CD14-positive monocyte (primary cell): ENCODE measurements around the gene PLOD1. TPM values are rescaled to one million over a fixed set of nuclear protein-coding genes. Genes with fewer than 3 reads are reported as not detected.

Source experiments
- DNase-seq, 3 donors: peaks; one replicate each; pipeline ENCODE4 v3.0.0-alpha.2; 2011 to 2022
- H2AFZ ChIP-seq: 2 replicates; pipeline ENCODE4 v1.6.0; 2012; ENCODE audit warnings: mild to moderate bottlenecking, low read depth, low read length, inconsistent platforms; ENCODE audit not compliant: insufficient read depth, poor library complexity, severe bottlenecking
- H3K27ac ChIP-seq, 2 donors: 1 replicate in 1 of 2; 2 replicates in 1 of 2; pipeline ENCODE4 v1.5.1; 2012 to 2013; ENCODE audit warnings: low read length in 2 of 2, control low read depth in 1 of 2, inconsistent platforms in 1 of 2, low read depth in 1 of 2, mild to moderate bottlenecking in 1 of 2
- H3K27me3 ChIP-seq, 2 donors: one replicate each; pipeline versions ENCODE4 v1.6.0 to v1.6.1; 2011 to 2013; ENCODE audit warnings: low read length in 2 of 2; ENCODE audit not compliant: control insufficient read depth in 2 of 2, insufficient read depth in 2 of 2
- H3K36me3 ChIP-seq, 2 donors: replicated peaks in 1 of 2; 1 replicate in 1 of 2; 2 replicates in 1 of 2; pipeline versions ENCODE4 v1.5.1 to v1.6.1; 2012 to 2013; ENCODE audit warnings: low read length in 2 of 2, control low read depth in 1 of 2, inconsistent platforms in 1 of 2, mild to moderate bottlenecking in 1 of 2; ENCODE audit not compliant: insufficient read depth in 2 of 2, control insufficient read depth in 1 of 2
- H3K4me1 ChIP-seq, 2 donors: 1 replicate in 1 of 2; 2 replicates in 1 of 2; pipeline versions ENCODE4 v1.5.1 to v1.6.1; 2012 to 2013; ENCODE audit warnings: low read length in 2 of 2, control low read depth in 1 of 2, inconsistent platforms in 1 of 2, mild to moderate bottlenecking in 1 of 2, moderate library complexity in 1 of 2; ENCODE audit not compliant: insufficient read depth in 2 of 2, control insufficient read depth in 1 of 2
- H3K4me2 ChIP-seq: replicated peaks from 2 replicates; pipeline ENCODE3; 2012; ENCODE audit warnings: low read length, moderate library complexity, mild to moderate bottlenecking; ENCODE audit not compliant: poor library complexity, severe bottlenecking; ENCODE audit errors: extremely low read depth
- H3K4me3 ChIP-seq, 3 experiments: fragments of 200-600 bp in 1 of 3; sonication (generic) in 1 of 3; replicated peaks in 1 of 3; 1 replicate in 2 of 3; 2 replicates in 1 of 3; pipeline ENCODE4 v1.5.1; 2011 to 2013; ENCODE audit warnings: low read length in 3 of 3, mild to moderate bottlenecking in 3 of 3, control low read depth in 2 of 3, low read depth in 2 of 3, inconsistent platforms in 1 of 3, moderate library complexity in 1 of 3
- H3K79me2 ChIP-seq: 2 replicates; pipeline ENCODE4 v1.6.0; 2012; ENCODE audit warnings: mild to moderate bottlenecking, control low read depth, inconsistent platforms, low read length, moderate library complexity; ENCODE audit not compliant: insufficient read depth
- H3K9ac ChIP-seq: 2 replicates; pipeline ENCODE4 v1.6.0; 2017; ENCODE audit warnings: low read length, mild to moderate bottlenecking; ENCODE audit not compliant: insufficient read depth, poor library complexity, severe bottlenecking
- H3K9me3 ChIP-seq, 2 donors: replicated peaks in 1 of 2; 1 replicate in 1 of 2; 2 replicates in 1 of 2; pipeline versions ENCODE4 v1.5.1 to v1.6.1; 2012 to 2013; ENCODE audit warnings: low read length in 2 of 2, control low read depth in 1 of 2; ENCODE audit not compliant: control insufficient read depth in 1 of 2, insufficient read depth in 1 of 2
- H4K20me1 ChIP-seq: 2 replicates; pipeline ENCODE4 v1.6.0; 2012; ENCODE audit warnings: mild to moderate bottlenecking, low read length, control low read depth, moderate library complexity; ENCODE audit not compliant: insufficient read depth
- H3K27ac Mint-ChIP-seq, 7 donors: one replicate each; pipeline ENCODE4 v1.8.0; 2020; ENCODE audit warnings: mild to moderate bottlenecking in 7 of 7, mixed read lengths in 7 of 7, moderate library complexity in 6 of 7, inconsistent platforms in 2 of 7
- H3K27me3 Mint-ChIP-seq, 3 donors: one replicate each; pipeline ENCODE4 v1.8.0; 2021 to 2022; ENCODE audit warnings: low read depth in 3 of 3, mild to moderate bottlenecking in 3 of 3, mixed read lengths in 3 of 3, moderate library complexity in 3 of 3, inconsistent platforms in 1 of 3
- H3K36me3 Mint-ChIP-seq, 2 donors: one replicate each; pipeline ENCODE4 v1.8.0; 2020; ENCODE audit warnings: mixed read lengths in 2 of 2, inconsistent platforms in 1 of 2, mild to moderate bottlenecking in 1 of 2
- H3K4me1 Mint-ChIP-seq: one replicate; pipeline ENCODE4 v1.8.0; 2020; ENCODE audit warnings: mild to moderate bottlenecking, mixed read lengths
- H3K4me3 Mint-ChIP-seq, 2 donors: one replicate each; pipeline ENCODE4 v1.8.0; 2020; ENCODE audit warnings: mild to moderate bottlenecking in 2 of 2, mixed read lengths in 2 of 2, moderate library complexity in 1 of 2
- H3K9me3 Mint-ChIP-seq, 7 donors: one replicate each; pipeline ENCODE4 v1.8.0; 2020 to 2022; ENCODE audit warnings: mixed read lengths in 7 of 7, mild to moderate bottlenecking in 6 of 7, moderate library complexity in 6 of 7, inconsistent platforms in 2 of 7
- WGBS: methylation state at CpG from one replicate; pipeline ENCODE4 v1.1.5; 2013; ENCODE audit warnings: missing lambda C conversion rate; ENCODE audit not compliant: insufficient coverage; 5-methylcytosine and 5-hydroxymethylcytosine counted together
- intact Hi-C, 2 donors: fragments of 100-400 bp; cut with micrococcal nuclease; formaldehyde crosslinking; loops; one replicate each; pipeline versions ENCODE4 v1.15.0 to v1.15.1; 2023
- polyA plus RNA-seq, 3 donors: library from polyadenylated mRNA; depleted of rRNA in 1 of 3; unstranded in 2 of 3; stranded (reverse) in 1 of 3; fragments of 300-500 nt in 2 of 3; fragments of >200 nt in 1 of 3; fragmentation: Illumina TruSeq in 2 of 3; gene quantifications; 1 replicate in 2 of 3; 2 replicates in 1 of 3; pipeline ENCODE4 v1.2.3, GENCODE V29; 2012 to 2021
- TF ChIP-seq, protein P1 (sequence below): fragments of 200-600 bp; IDR thresholded peaks from one replicate; pipeline ENCODE4 v1.8.0; 2022; ENCODE audit warnings: antibody characterized with exemption, mild to moderate bottlenecking

PLOD1 gene
- polyA plus RNA-seq, 3 donors: 44.5 to 53.4 (median 53.1) TPM

DNA sequence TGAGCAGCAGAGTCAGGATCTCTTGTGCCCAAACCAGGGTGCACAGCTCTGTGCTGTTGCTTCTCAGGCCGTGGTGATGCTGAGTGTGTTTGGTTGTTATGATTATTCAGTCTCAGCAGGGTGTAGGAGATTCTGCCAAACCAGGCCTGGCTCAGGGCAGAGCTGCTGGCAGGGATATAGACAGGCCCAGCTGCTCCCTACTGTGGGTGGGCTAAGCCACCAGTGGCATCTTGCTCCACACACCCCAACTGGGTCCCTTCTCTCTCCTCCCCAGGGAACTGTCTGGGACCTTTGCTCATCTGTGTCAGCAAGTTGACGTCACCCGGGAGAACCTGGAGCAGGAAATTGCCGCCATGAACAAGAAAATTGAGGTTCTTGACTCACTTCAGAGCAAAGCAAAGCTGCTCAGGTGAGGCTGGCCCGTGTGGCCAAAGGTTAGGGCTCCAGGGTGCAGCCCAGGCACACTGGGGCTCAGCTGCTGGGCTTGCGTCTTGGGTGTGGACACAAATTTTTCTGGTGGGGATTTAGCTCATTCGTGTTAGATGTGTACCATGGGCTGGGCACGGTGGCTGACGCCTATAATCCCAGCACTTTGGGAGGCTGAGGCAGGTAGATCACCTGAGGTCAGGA lies 74.9 kb downstream of the PLOD1 start:
- peak overlapping the region in 3 of 7 donors; percentile 15 to 46 (median 32) for H3K27ac Mint-ChIP-seq
- Histone ChIP-seq H3K9ac (no peak overlapping the region), H3K79me2 (no peaks in the 10 kb centered on the region), H4K20me1 (peaks cover 7% of the 10 kb centered on the region), H3K4me1 (no peaks in the 10 kb centered on the region), H3K27me3 (no peaks in the 10 kb centered on the region), H3K4me2 (no peak overlapping the region), H2AFZ (no peak overlapping the region), H3K27ac (no peak overlapping the region), H3K36me3 (peaks cover 77 to 91% of the 10 kb centered on the region in 2 donors), H3K4me3 (no peak overlapping the region), H3K9me3 (no peaks in the 10 kb centered on the region)
- peaks cover 0 to 2% (median 0%) of the 10 kb centered on the region in 3 donors for H3K27me3 Mint-ChIP-seq
- no peak overlapping the region for H3K4me3 Mint-ChIP-seq
- WGBS: 100% methylated on average over 9 of the region's 9 CpGs
- DNase-seq: no peak
- TF ChIP-seq, protein P1, sequence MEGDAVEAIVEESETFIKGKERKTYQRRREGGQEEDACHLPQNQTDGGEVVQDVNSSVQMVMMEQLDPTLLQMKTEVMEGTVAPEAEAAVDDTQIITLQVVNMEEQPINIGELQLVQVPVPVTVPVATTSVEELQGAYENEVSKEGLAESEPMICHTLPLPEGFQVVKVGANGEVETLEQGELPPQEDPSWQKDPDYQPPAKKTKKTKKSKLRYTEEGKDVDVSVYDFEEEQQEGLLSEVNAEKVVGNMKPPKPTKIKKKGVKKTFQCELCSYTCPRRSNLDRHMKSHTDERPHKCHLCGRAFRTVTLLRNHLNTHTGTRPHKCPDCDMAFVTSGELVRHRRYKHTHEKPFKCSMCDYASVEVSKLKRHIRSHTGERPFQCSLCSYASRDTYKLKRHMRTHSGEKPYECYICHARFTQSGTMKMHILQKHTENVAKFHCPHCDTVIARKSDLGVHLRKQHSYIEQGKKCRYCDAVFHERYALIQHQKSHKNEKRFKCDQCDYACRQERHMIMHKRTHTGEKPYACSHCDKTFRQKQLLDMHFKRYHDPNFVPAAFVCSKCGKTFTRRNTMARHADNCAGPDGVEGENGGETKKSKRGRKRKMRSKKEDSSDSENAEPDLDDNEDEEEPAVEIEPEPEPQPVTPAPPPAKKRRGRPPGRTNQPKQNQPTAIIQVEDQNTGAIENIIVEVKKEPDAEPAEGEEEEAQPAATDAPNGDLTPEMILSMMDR: no peak
- H3K9me3 Mint-ChIP-seq: peaks cover 0 to 3% (median 0%) of the 10 kb centered on the region in 7 donors
- no peaks in the 10 kb centered on the region for H3K4me1 Mint-ChIP-seq
- peaks cover 88 to 96% of the 10 kb centered on the region in 2 donors for H3K36me3 Mint-ChIP-seq
- intact Hi-C loops: no loop called here

- Histone ChIP-seq H3K79me2 (no peaks in the 10 kb centered on the region), H3K36me3 (peaks cover 62 to 79% of the 10 kb centered on the region in 2 donors), H3K4me2 (no peak overlapping the region), H3K4me1 (no peaks in the 10 kb centered on the region), H3K4me3 (no peak overlapping the region), H3K9me3 (no peaks in the 10 kb centered on the region), H4K20me1 (peaks cover 7% of the 10 kb centered on the region), H3K9ac (no peak overlapping the region), H3K27me3 (no peaks in the 10 kb centered on the region), H2AFZ (no peak overlapping the region), H3K27ac (no peak overlapping the region)
- 91% methylated on average over 9 of the region's 16 CpGs for WGBS
- DNase-seq: no peak
- peaks cover 0 to 2% (median 0%) of the 10 kb centered on the region in 3 donors for H3K27me3 Mint-ChIP-seq
- H3K4me3 Mint-ChIP-seq: no peak overlapping the region
- H3K4me1 Mint-ChIP-seq: no peaks in the 10 kb centered on the region
- H3K36me3 Mint-ChIP-seq: peaks cover 76 to 82% of the 10 kb centered on the region in 2 donors
- intact Hi-C loops: loop anchor here in 1 of 2 donors (10.0 kb wide), 1 partner anchor 86 kb away; the partner anchor contains the start of gene KIAA2013
- TF ChIP-seq, protein P1: no peak
- H3K9me3 Mint-ChIP-seq: peaks cover 0 to 3% (median 0%) of the 10 kb centered on the region in 7 donors
- H3K27ac Mint-ChIP-seq: no peak overlapping the region
These were observed 76.4 kb downstream of the PLOD1 start for GRCh38 chr1:12010746-12011570.
